Fibroblast of skin of back (primary cell): ENCODE measurements around the gene SLC4A2.
A peak's percentile ranks its signal among the peaks of the same experiment; 100 is the strongest.
"Not testable (repeated sequence)": the region's sequence is repeated elsewhere in the genome, so short reads cannot be mapped to it uniquely, and the experiment has no call there.

Experiments
- DNase-seq: peaks from one replicate; pipeline ENCODE4 v3.0.0-alpha.2; 2013

The SLC4A2 gene

DNA sequence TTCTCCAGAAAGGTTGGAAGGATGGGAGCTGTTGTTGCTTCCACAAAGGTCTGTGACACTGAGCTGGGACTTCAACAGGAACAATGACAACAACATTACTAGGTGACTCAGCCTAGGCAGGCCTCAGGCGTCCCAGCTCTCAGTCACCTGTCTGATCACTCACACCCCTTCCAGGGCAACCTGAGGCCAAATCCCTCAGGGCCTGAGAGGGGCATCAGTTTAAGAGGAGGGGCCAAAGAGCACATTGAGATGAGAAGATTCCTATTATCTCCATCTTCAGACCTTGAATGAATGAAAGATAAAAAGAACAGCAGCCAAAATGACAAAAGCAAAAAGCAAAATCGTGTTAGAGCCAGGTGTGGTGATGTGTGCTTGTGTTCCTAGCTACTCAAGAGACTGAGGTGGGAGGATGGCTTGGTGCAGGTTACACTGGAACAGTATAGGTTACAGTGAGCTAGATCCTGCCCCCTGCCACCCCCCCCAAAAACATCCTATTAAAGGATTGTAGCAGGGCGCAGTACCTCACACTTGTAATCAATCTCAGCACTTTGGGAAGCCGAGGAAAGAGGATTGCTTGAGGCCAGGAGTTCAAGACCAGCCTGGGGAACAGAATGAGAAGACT lies 34.8 kb upstream of the SLC4A2 start, which contains the start of gene ATG9B:
Gene ATG9B (minus strand): TSS at position 60 of the 622 bp plus-strand sequence. CDS start 71 bp downstream, outside the sequence.
- DNase-seq = no peak

DNA sequence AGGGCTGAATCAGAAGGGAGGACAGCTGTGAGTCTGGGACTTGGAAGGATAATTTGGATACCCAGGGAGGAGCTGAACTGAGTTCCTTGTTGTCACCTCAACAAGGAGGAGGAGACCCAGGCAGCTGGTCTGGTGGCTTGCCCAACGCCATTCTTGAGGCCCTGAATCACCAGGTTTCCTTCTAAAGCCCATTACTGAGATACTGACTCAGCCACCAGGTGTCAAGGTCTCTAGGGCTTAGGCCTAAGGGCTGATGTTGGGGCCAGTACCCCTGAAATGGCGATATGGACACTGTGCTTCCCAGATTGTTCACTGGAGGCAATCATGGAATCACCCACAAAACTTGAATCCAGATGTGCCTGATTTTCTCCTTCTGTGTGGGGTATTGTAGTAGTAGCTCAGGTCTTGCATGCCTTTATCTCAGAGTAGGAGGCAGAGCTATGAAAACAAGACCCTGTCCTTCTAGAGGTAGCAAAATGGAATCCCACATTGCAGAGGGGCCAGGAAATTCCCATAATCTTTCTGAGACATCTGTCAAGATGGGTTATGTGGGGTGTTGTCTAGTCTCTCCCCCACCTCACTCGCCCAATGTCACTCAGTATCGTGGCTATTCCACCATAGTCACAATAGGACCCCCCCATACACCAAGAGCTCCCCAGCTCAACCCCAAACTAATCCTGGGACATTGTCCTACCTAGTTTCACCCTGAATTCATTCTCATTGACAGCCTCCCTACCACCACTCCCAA lies 33.3 kb upstream of the SLC4A2 start:
- no peak for DNase-seq

- not testable (repeated sequence) for DNase-seq
Observed at GRCh38 chr7:151026771-151027727, 32.3 kb upstream of the SLC4A2 start.

- DNase-seq = not testable (repeated sequence)
Observed at GRCh38 chr7:151027728-151028130, 31.7 kb upstream of the SLC4A2 start.

GRCh38 chr7:151028131-151028947 lies 31.1 kb upstream of the SLC4A2 start, which contains the start of gene ABCB8:
Gene ABCB8 (plus strand): TSS chr7:151028450. CDS start chr7:151028516, 66 bp downstream.
- DNase-seq = peak; percentile 98

GRCh38 chr7:151028948-151029501 lies 30.4 kb upstream of the SLC4A2 start:
- DNase-seq = no peak

GRCh38 chr7:151031011-151031410 lies 28.4 kb upstream of the SLC4A2 start:
- DNase-seq = no peak

- DNase-seq = no peak
Observed at GRCh38 chr7:151032936-151033863, 26.2 kb upstream of the SLC4A2 start.

DNA sequence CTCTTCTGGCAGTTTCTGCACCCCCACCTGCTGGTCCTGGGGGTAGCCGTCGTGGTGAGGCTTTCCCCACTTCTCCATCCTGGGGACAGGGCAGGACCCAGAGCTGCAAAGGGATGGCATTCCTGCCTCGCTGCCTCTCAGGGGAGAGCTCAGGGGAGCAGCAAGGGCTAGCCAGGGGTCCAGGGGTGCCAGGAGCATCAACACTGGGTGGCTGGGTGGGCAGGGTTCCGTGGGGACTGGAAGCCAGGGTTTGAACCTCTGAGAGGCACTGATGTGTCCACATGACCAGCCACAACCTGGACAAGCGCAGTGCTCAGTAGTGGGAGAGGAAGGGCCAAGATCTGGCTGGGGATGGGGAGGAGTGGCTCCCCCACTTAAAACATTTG lies 25.5 kb upstream of the SLC4A2 start:
- DNase-seq = no peak

DNA sequence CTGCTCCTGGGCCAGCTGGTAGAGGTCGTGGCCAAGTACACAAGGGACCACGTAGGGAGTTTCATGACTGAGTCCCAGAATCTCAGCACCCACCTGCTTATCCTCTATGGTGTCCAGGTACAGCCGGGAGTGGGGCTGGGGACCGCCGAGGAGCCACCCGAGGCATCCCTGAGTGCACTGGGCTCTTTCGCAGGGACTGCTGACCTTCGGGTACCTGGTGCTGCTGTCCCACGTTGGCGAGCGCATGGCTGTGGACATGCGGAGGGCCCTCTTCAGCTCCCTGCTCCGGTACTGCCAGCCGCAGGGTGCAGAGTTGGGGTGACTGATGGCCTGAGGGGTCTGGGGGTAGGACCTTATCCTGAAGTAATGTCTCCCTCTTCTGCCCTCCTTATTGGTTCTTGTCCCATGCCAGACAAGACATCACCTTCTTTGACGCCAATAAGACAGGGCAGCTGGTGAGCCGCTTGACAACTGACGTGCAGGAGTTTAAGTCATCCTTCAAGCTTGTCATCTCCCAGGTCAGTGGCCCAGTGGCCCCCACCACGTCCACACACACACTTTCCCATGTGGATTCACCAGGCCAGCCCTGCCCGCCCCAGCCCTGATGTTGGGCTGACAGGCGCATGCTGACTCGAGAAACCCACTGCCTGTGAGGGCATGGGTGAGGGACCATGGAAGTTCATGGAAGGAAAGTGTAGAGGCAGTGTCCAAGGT lies 24.9 kb upstream of the SLC4A2 start:
- no peak for DNase-seq

DNA sequence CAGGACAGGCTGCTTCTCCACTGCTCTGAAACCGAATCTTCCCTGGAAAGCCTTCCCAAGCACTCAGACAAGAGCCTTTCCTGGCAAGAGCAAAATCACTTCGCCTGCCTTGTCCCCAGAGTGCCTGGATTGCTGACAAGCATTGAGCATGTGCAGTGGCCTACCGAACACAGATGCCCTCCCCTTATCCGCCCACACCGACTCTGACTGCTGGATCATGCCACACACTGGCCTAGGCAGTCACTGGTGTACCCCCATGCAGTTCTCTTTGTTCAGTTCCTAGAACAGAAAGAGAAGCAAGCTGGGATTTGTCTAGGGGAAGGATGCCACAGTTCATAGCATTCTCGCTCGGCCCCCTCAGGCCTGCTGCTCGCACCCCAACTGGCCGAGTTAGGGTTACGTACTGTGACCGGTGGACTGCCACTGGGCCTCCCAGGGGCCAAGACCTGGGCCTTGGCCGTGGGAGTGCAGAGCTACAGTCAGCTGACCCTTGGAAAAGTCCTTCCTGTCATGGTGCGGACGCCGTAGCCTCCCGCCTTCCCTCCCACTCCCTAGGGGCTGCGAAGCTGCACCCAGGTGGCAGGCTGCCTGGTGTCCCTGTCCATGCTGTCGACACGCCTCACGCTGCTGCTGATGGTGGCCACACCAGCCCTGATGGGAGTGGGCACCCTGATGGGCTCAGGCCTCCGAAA lies 24.2 kb upstream of the SLC4A2 start:
- no peak for DNase-seq

GRCh38 chr7:151035902-151036301 lies 23.5 kb upstream of the SLC4A2 start:
- no peak for DNase-seq

GRCh38 chr7:151038951-151039849 lies 20.2 kb upstream of the SLC4A2 start:
- peak; percentile 97 for DNase-seq

DNA sequence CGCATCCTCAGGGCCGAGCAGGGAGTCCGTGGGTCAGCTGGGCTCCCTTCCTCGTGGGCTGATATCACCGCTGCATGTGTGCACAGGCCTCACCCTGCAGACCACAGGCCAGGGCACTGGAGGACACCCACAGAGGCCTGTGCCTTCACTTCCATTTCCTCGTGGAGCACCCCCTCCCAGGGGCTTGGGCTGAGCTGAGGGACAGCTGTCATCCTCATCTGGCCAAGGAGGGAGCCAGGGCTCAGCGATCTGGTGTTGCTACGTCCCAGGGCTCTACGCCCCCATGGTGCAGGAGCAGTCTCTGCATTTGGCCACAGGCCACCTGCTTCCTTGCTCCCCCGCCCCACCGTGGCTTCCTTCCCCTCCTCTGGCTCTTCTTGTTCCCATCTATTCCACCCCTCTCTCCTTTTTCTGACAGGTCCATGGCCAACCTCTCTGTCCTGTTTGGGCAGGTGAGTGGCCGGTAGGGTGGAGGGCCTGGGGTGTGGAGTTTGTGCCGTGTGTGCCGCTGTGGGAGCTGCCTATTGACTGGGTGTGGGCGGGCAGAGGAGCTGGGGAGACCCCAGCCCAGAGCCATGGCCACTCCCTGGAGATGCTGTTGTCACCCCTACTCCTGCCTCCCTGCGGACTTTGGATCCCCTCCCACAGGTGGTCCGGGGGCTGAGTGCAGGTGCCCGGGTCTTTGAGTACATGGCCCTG lies 19.4 kb upstream of the SLC4A2 start:
- no peak for DNase-seq

- DNase-seq = no peak
Observed at GRCh38 chr7:151040616-151041375, 18.6 kb upstream of the SLC4A2 start.

DNA sequence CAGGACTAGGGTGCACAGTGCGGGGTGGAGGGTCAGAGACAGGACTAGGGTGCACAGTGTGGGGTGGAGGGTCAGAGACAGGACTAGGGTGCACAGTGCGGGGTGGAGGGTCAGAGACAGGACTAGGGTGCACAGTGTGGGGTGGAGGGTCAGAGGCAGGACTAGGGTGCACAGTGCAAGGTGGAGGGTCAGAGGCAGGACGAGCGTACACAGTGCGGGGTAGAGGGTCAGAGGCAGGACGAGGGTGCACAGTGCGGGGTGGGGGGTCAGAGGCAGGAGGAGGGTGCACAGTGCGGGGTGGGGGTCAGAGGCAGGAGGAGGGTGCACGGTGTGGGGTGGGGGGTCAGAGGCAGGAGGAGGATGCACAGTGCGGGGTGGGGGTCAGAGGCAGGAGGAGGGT lies 15.9 kb upstream of the SLC4A2 start:
- DNase-seq = not testable (repeated sequence)

- no peak for DNase-seq
Observed at GRCh38 chr7:151043959-151044358, 15.4 kb upstream of the SLC4A2 start.
